ENCODE measurements around the gene THSD4.

THSD4 gene

DNA sequence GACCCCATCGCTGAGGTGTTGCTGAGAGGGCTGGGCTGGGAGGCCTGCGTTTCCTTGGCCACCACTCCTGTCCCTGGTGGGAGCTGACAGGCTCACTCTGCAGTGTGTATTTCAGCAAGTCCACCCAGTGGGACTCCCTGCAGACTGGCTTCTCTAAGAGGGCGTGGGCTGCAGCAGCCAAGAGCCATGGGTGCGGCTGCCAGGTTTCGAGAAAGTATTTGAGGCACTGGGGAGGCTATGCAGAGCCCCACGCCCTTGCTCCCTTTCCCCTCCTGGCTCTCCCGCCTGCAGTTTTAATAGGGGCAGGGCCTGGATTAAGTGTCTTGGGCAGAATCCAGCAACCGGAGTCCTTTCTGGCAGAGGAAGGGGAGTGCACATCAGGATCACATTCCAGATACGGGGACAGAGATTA, 242.1 kb downstream of the THSD4 start:
- CTCF ChIA-PET = no interaction called here
- POLR2A ChIA-PET = no interaction called here
- DNase-seq (ENCODE audit: extremely low spot score) = no peak
- TF ChIP-seq, protein P1, sequence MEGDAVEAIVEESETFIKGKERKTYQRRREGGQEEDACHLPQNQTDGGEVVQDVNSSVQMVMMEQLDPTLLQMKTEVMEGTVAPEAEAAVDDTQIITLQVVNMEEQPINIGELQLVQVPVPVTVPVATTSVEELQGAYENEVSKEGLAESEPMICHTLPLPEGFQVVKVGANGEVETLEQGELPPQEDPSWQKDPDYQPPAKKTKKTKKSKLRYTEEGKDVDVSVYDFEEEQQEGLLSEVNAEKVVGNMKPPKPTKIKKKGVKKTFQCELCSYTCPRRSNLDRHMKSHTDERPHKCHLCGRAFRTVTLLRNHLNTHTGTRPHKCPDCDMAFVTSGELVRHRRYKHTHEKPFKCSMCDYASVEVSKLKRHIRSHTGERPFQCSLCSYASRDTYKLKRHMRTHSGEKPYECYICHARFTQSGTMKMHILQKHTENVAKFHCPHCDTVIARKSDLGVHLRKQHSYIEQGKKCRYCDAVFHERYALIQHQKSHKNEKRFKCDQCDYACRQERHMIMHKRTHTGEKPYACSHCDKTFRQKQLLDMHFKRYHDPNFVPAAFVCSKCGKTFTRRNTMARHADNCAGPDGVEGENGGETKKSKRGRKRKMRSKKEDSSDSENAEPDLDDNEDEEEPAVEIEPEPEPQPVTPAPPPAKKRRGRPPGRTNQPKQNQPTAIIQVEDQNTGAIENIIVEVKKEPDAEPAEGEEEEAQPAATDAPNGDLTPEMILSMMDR (IDR thresholded peaks at IDR 0.05; ENCODE audit: control extremely low read depth, extremely low read depth, low read depth, missing control alignments) = no peak

DNA sequence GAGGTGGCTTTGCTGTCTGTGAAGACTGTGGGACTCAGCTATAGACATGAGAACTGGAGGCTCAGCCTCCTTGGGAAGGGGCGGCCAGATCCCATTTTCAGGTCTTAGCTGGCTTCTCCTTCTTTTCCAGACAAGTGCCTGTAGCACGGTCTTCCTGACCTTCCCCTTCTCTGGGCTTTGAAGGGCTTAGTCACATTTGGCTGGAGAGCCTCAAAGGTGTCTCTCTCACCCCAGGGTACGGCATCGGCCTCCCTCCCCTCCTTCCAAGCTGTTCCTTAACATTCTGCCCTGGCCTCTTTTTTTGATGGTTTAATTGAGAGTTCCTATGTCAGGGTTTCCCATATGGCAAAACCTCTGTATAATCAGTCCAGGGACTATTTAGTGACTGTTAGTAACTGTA, 242.7 kb downstream of the THSD4 start:
- TF ChIP-seq, protein P1 (IDR thresholded peaks at IDR 0.05; ENCODE audit: control extremely low read depth, extremely low read depth, low read depth, missing control alignments) = no peak
- CTCF ChIA-PET = no interaction called here
- POLR2A ChIA-PET = no interaction called here
- no peak for DNase-seq (ENCODE audit: extremely low spot score)

- CTCF ChIA-PET = interaction anchor here (0.8 kb wide), 1 partner anchor 11 kb away, joined by 3 read pairs; no protein-coding TSS in a partner anchor
- TF ChIP-seq, protein P1 (IDR thresholded peaks at IDR 0.05; ENCODE audit: control extremely low read depth, extremely low read depth, low read depth, missing control alignments) = no peak
- no peak for DNase-seq (ENCODE audit: extremely low spot score)
- POLR2A ChIA-PET = no interaction called here
Measured at GRCh38 chr15:71359246-71359645, 244.0 kb downstream of the THSD4 start.

DNA sequence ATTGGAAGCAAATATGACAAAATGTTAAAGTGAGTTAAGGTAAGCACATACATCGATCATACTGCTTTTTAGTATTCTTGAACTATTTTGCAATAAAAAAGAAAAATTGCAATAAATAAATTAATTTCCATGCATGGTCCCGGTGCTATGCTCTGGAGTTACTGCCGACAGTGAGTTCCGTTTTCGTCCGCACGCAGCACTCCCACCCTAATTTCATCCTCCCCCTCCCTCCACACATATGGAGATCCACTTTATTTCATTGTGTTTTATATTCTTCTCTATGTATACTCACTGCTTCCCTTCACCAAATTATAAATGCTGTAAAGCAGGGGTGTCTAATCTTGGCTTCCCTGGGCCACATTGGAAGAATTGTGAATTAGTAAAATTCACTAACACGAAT, 247.3 kb downstream of the THSD4 start:
- ChIA-PET CTCF (no interaction called here), POLR2A (no interaction called here)

GRCh38 chr15:71362987-71363968, 248.0 kb downstream of the THSD4 start:
- DNase-seq (ENCODE audit: extremely low spot score) = no peak
- ChIA-PET POLR2A (no interaction called here), CTCF (no interaction called here)
- TF ChIP-seq, protein P1 (IDR thresholded peaks at IDR 0.05; ENCODE audit: control extremely low read depth, extremely low read depth, low read depth, missing control alignments) = no peak

More for the DNA sequence above, 247.3 kb downstream of the THSD4 start:
- DNase-seq (ENCODE audit: extremely low spot score) = no peak
- TF ChIP-seq, protein P1 (IDR thresholded peaks at IDR 0.05; ENCODE audit: control extremely low read depth, extremely low read depth, low read depth, missing control alignments) = no peak

DNA sequence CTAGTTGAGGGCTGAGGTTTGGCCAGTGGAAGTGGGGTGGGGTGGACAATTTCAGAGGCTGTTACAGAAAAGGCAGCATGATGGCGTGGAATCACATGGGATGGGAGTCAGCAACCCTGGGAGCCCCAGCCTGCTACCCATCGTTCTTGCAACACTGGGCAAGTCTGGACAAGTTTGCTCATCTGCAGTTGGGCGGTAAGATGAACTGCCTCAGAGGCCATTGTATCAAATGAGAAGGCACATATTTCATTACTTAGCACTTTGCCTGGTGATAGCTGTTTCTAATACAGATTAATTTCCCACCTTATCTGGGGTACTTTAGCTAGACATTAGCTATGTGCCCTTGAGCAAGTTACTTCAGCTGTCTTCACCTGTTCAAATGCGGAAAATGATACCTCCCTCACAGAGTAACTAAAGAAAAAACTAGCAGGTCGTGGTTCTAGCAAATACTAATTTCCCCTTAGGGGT, 248.9 kb downstream of the THSD4 start:
- ChIA-PET POLR2A (no interaction called here), CTCF (interaction anchor here (1.0 kb wide), 1 partner anchor 21 kb away, joined by 3 read pairs; no protein-coding TSS in a partner anchor)
- TF ChIP-seq, protein P1 (IDR thresholded peaks at IDR 0.05; ENCODE audit: control extremely low read depth, extremely low read depth, low read depth, missing control alignments) = no peak
- DNase-seq (ENCODE audit: extremely low spot score) = no peak

Measured in GM10248 (cell line).